ENCODE results near the gene KRTAP3-1. TPM values are rescaled to one million over a fixed set of nuclear protein-coding genes. Genes with fewer than 3 reads are reported as not detected.

KRTAP3-1 gene
- total and polyA plus RNA-seq, 9 of the 15 experiments (the other 6 are each of a cell fraction or from before 2014, with no cell fraction given), result not detected

GRCh38 chr17:41010441-41010840 lies 1.5 kb upstream of the KRTAP3-1 start:
- no peaks in the 10 kb centered on the region for H3K79me2 ChIP-seq (ENCODE audit: control insufficient read depth, insufficient read depth, low read length)
- no peak for TF ChIP-seq ZNF655 (CRISPR knock-in tag; IDR thresholded peaks at IDR 0.05)
- TF ChIP-seq GTF2A2 (tag; IDR thresholded peaks at IDR 0.05), result no peak
- TF ChIP-seq RBM14 (IDR thresholded peaks at IDR 0.05; ENCODE audit: borderline replicate concordance, insufficient read depth, low read depth, low read length), result no peak
- TF ChIP-seq BACH1 (tag; IDR thresholded peaks at IDR 0.05), result no peak
- TF ChIP-seq USF1 (CRISPR knock-in tag; IDR thresholded peaks at IDR 0.05), result no peak
- no peak for TF ChIP-seq MBD2 (IDR thresholded peaks at IDR 0.05; ENCODE audit: borderline replicate concordance, low read depth)
- TF ChIP-seq SIN3A (IDR thresholded peaks at IDR 0.05; ENCODE audit: borderline replicate concordance in 2 of 2, control insufficient read depth in 1 of 2, low read depth in 2 of 2, low read length in 2 of 2), result no peak
- intact Hi-C loops (cut with micrococcal nuclease) (no loop called here), in situ Hi-C loops (cut with MboI) (no loop called here)
- H3K4me3 ChIP-seq, result no peak overlapping the region
- FAIRE-seq (no peak), DNase-seq (ENCODE audit: extremely low read depth in 1 of 4, low spot score in 3 of 4) (no peak), ATAC-seq (no peak)
- H3K4me2 ChIP-seq (ENCODE audit: insufficient read depth, low read length), result no peak overlapping the region
- ChIA-PET CTCF (ENCODE audit: low intra/inter-chr PET ratio) (no interaction called here), POLR2A (no interaction called here)
- H3K9me1 ChIP-seq (ENCODE audit: control insufficient read depth, insufficient read depth, low read length), result no peaks in the 10 kb centered on the region
- H3K27ac ChIP-seq (ENCODE audit: extremely low read depth, low read depth, low read length), result no peak overlapping the region
- H2AFZ ChIP-seq (ENCODE audit: low read depth, low read length), result no peak overlapping the region
- H3K9me3 ChIP-seq (replicated peaks; ENCODE audit: control insufficient read depth, insufficient read depth, low read depth, low read length), result no peaks in the 10 kb centered on the region
- H3K4me1 ChIP-seq (replicated peaks in 1 of 2; ENCODE audit: control insufficient read depth in 2 of 2, insufficient read depth in 2 of 2, low read length in 2 of 2), result no peaks in the 10 kb centered on the region
- H3K9ac ChIP-seq (ENCODE audit: insufficient read depth in 1 of 2, low read depth in 2 of 2, low read length in 2 of 2), result no peak overlapping the region
- no TSS peak for BruUV-seq (replicated peaks)
- peaks cover 0 to 6% of the 10 kb centered on the region in 2 experiments; a peak in 3 of 5 replicates for H3K27me3 ChIP-seq (ENCODE audit: control insufficient read depth in 2 of 2, insufficient read depth in 2 of 2, low read length in 2 of 2)
- H4K20me1 ChIP-seq (replicated peaks; ENCODE audit: control insufficient read depth, insufficient read depth, low read length), result no peaks in the 10 kb centered on the region
- H3K36me3 ChIP-seq (ENCODE audit: control insufficient read depth, insufficient read depth, low read length), result no peaks in the 10 kb centered on the region
